BE2C (cell line): ENCODE measurements around the gene ATP7B.

Experiments
- DNase-seq: peaks from one replicate; pipeline ENCODE4 v3.0.0-alpha.2; 2020
- H3K27me3 ChIP-seq: fragments of 250-450 bp; sonication (Bioruptor Pico); 2 replicates; pipeline ENCODE4 v1.5.1; 2020; ENCODE audit warnings: mild to moderate bottlenecking
- H3K36me3 ChIP-seq: fragments of 250-450 bp; sonication (Bioruptor Pico); 2 replicates; pipeline ENCODE4 v1.5.1; 2020; ENCODE audit warnings: mild to moderate bottlenecking
- H3K4me1 ChIP-seq: fragments of 250-450 bp; sonication (Bioruptor Pico); 2 replicates; pipeline ENCODE4 v1.5.1; 2020
- H3K4me3 ChIP-seq: 2 replicates; pipeline ENCODE4 v1.5.1; 2011; ENCODE audit warnings: low read depth, low read length
- H3K9me3 ChIP-seq: fragments of 250-450 bp; sonication (Bioruptor Pico); 2 replicates; pipeline ENCODE4 v1.5.1; 2020
- TF ChIP-seq, protein P1 (sequence below): IDR thresholded peaks from 2 replicates; pipeline ENCODE4 v1.5.1; 2012; ENCODE audit warnings: mild to moderate bottlenecking, low read depth, low read length

The ATP7B gene

GRCh38 chr13:52025475-52026245 is 14.4 kb upstream of the ATP7B start:
- Histone ChIP-seq H3K36me3 (peaks cover 47% of the 10 kb centered on the region), H3K27me3 (no peaks in the 10 kb centered on the region), H3K9me3 (no peaks in the 10 kb centered on the region), H3K4me3 (no peak overlapping the region), H3K4me1 (no peaks in the 10 kb centered on the region)
- TF ChIP-seq, protein P1, sequence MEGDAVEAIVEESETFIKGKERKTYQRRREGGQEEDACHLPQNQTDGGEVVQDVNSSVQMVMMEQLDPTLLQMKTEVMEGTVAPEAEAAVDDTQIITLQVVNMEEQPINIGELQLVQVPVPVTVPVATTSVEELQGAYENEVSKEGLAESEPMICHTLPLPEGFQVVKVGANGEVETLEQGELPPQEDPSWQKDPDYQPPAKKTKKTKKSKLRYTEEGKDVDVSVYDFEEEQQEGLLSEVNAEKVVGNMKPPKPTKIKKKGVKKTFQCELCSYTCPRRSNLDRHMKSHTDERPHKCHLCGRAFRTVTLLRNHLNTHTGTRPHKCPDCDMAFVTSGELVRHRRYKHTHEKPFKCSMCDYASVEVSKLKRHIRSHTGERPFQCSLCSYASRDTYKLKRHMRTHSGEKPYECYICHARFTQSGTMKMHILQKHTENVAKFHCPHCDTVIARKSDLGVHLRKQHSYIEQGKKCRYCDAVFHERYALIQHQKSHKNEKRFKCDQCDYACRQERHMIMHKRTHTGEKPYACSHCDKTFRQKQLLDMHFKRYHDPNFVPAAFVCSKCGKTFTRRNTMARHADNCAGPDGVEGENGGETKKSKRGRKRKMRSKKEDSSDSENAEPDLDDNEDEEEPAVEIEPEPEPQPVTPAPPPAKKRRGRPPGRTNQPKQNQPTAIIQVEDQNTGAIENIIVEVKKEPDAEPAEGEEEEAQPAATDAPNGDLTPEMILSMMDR, result no peak
- no peak for DNase-seq

DNA sequence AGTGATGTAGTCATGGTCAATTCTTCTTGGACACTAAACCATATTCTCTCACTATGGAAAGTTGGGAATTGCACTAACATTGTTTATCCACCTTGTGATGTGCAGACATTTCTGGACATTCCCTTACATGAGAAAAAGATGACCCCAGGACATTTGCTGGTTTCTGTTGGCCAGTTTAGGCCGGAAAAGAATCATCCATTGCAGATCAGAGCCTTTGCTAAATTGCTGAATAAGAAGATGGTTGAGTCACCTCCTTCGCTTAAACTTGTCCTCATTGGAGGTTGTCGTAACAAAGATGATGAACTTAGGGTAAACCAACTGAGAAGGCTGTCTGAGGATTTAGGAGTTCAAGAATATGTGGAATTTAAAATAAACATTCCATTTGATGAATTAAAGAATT is 13.2 kb upstream of the ATP7B start, which contains the start of gene UTP14C:
Gene UTP14C, plus strand, starts transcription at position 211 of the 400 bp plus-strand sequence. CDS start 4,114 bp downstream, outside the sequence.
- H3K36me3 ChIP-seq, result peaks cover 50% of the 10 kb centered on the region
- TF ChIP-seq, protein P1, result no peak
- H3K4me3 ChIP-seq, result no peak within 1 kb of the TSS
- H3K27me3 ChIP-seq, result no peaks in the 10 kb centered on the region
- H3K4me1 ChIP-seq, result no peaks in the 10 kb centered on the region
- H3K9me3 ChIP-seq, result no peaks in the 10 kb centered on the region
- DNase-seq, result no peak

DNA sequence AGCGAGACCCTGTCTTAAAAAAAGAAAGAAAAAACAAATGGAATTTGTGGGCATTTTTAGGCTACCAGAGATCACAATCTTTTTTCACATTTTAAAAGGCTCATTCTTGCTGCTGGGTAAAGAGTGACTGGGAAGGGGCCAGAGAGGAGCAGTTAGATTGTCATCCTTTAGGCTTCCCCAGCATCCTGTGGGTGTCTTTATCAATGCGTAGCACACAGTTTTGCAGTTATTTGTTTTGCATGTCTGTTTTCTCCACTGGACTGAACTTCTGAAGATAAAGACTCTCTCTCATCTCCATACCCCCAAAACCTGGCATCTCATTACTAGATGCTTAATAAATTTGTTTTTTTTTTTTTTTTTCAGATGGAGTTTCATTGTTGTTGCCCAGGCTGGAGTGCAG is 11.1 kb upstream of the ATP7B start:
- Histone ChIP-seq H3K27me3 (no peaks in the 10 kb centered on the region), H3K9me3 (no peaks in the 10 kb centered on the region), H3K4me1 (no peaks in the 10 kb centered on the region), H3K36me3 (peaks cover 48% of the 10 kb centered on the region), H3K4me3 (no peak overlapping the region)
- DNase-seq, result no peak
- TF ChIP-seq, protein P1, result no peak

- DNase-seq, result no peak
- no peaks in the 10 kb centered on the region for H3K9me3 ChIP-seq
- no peak overlapping the region for H3K4me3 ChIP-seq
- TF ChIP-seq, protein P1, result no peak
- peaks cover 43% of the 10 kb centered on the region for H3K36me3 ChIP-seq
- no peaks in the 10 kb centered on the region for H3K27me3 ChIP-seq
- H3K4me1 ChIP-seq, result no peaks in the 10 kb centered on the region
Measured at GRCh38 chr13:52020191-52020590, 8.9 kb upstream of the ATP7B start.

GRCh38 chr13:52016296-52016695 is 5.0 kb upstream of the ATP7B start:
- no peaks in the 10 kb centered on the region for H3K4me1 ChIP-seq
- no peak for DNase-seq
- peaks cover 19% of the 10 kb centered on the region for H3K36me3 ChIP-seq

DNA sequence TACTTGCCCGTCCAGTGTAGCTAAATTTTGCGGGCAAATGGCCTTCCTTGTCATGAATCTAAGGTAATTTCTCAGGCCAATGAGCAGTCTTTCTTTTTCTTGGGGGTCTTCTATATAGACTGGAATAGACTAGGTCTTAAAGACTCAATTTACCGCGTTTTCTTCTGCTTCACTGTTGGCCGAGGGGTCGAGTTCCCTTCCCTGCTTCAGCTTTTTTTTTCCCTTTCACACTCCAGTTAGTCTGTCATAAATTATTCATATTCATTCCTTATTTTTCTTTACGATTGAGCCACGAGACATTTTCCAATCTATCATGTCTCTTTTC is 1.2 kb upstream of the ATP7B start:
- DNase-seq, result no peak
- H3K4me3 ChIP-seq, result peak overlapping the region; percentile 92
- no peaks in the 10 kb centered on the region for H3K4me1 ChIP-seq
- no peaks in the 10 kb centered on the region; the same call in 1 of the 2 replicates for H3K27me3 ChIP-seq
- peaks cover 3% of the 10 kb centered on the region; the same call in 1 of the 2 replicates for H3K36me3 ChIP-seq
- H3K9me3 ChIP-seq, result no peaks in the 10 kb centered on the region
- TF ChIP-seq, protein P1, result no peak

More at GRCh38 chr13:52016296-52016695, 5.0 kb upstream of the ATP7B start:
- TF ChIP-seq, protein P1, result no peak
- Histone ChIP-seq H3K27me3 (no peaks in the 10 kb centered on the region), H3K4me3 (no peak overlapping the region), H3K9me3 (no peaks in the 10 kb centered on the region)
